ENCODE measurements around the gene WNT3A.

DNA sequence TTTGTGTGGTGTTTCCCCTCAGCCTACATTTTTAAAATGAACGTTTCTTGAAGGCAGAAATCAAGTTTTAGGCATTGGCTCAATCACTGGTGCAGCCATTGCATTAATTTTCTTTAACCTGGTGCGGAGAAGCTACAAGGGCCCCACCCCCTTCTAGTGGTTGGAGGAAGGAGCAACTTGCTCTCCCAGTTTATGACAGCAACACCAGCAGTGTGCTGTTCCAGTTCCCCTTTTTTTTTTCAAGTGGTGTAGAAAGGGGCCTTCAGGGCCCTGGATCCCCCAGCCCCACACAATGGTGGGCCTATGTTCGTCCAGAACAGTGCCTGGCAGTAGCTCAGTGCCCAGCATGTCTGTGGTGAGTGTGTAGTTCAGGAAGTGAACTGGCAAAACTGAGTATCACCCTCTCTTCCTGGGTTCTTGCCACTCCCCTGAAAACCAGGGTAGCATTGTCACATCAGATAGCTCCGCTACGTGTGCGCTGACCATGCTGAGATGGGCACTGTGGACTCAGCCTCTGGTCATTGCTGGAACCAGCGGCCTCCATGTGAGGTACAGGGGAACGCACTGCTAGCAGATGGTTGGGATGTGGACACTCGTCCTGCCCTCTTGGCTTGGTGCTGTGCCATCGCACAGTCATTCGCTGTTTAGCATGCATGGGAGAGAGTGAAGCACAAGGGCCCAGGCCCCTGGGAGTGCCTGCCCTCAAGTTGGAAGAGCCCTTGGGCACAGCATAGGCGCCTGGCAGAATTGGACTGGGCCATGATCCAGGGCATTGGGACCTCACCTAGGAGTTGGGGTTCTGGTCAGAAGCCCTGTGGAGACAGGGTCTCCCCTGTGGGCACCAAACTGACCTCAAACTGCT, 83.0 kb downstream of the WNT3A start:
- TF ChIP-seq ZNF76 (tag by site-specific recombination; IDR thresholded peaks at IDR 0.05; ENCODE audit: borderline replicate concordance, low read depth) (no peak), ATF2 (tag by site-specific recombination; IDR thresholded peaks at IDR 0.05; ENCODE audit: low read depth) (no peak)
- TF ChIP-seq, protein P1, sequence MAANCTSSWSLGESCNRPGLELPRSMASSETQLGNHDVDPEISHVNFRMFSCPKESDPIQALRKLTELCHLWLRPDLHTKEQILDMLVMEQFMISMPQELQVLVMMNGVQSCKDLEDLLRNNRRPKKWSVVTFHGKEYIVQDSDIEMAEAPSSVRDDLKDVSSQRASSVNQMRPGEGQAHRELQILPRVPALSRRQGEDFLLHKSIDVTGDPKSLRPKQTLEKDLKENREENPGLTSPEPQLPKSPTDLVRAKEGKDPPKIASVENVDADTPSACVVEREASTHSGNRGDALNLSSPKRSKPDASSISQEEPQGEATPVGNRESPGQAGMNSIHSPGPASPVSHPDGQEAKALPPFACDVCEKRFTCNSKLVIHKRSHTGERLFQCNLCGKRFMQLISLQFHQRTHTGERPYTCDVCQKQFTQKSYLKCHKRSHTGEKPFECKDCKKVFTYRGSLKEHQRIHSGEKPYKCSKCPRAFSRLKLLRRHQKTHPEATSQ (tag by site-specific recombination; IDR thresholded peaks at IDR 0.05): no peak
